22Rv1 (cell line): ENCODE results near the gene PARD3B.

Experiments used
- ZFX ChIP-seq: fragments of 450-650 bp; IDR thresholded peaks from 2 replicates; pipeline ENCODE4 v1.6.1; 2017; ENCODE audit warnings: antibody characterized with exemption, borderline replicate concordance
- TF ChIP-seq, protein P1 (sequence below): fragments of 450-650 bp; IDR thresholded peaks from 2 replicates; pipeline ENCODE4 v1.5.1; 2017; ENCODE audit warnings: mild to moderate bottlenecking

DNA sequence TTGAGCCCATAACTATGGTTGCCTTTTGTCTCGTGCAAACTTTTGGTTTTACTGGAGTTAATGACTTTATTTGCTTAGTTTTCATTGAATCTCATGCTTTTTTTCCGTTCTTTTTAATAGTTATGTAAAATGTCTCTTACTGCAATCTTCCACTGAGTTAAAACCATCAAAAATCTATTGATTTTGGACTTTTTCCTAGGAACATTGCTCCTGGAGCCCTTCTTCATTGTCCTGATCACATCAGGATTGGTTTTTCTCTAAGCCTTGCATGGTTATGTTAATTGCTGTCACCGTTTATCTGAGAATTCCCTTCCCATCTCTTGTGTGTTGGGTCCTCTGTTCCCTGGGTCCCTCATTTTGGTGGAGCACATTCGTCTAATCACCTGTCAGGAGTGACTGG is 125.5 kb downstream of the PARD3B start:
- TF ChIP-seq, protein P1, sequence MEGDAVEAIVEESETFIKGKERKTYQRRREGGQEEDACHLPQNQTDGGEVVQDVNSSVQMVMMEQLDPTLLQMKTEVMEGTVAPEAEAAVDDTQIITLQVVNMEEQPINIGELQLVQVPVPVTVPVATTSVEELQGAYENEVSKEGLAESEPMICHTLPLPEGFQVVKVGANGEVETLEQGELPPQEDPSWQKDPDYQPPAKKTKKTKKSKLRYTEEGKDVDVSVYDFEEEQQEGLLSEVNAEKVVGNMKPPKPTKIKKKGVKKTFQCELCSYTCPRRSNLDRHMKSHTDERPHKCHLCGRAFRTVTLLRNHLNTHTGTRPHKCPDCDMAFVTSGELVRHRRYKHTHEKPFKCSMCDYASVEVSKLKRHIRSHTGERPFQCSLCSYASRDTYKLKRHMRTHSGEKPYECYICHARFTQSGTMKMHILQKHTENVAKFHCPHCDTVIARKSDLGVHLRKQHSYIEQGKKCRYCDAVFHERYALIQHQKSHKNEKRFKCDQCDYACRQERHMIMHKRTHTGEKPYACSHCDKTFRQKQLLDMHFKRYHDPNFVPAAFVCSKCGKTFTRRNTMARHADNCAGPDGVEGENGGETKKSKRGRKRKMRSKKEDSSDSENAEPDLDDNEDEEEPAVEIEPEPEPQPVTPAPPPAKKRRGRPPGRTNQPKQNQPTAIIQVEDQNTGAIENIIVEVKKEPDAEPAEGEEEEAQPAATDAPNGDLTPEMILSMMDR, result no peak
- TF ChIP-seq ZFX, result no peak
